GM12864 (cell line): ENCODE results near the gene SARS1.
A peak's percentile ranks its signal among the peaks of the same experiment; 100 is the strongest.

Source experiments
- DNase-seq: peaks from one replicate; pipeline ENCODE4 v3.0.0-alpha.2; 2011; ENCODE audit warnings: low read depth
- H3K4me3 ChIP-seq: 2 replicates; pipeline ENCODE4 v1.5.1; 2011; ENCODE audit warnings: mild to moderate bottlenecking, low read depth, low read length, control low read depth
- TF ChIP-seq, protein P1 (sequence below): IDR thresholded peaks from 2 replicates; pipeline ENCODE4 v1.5.1; 2011; ENCODE audit warnings: low read depth, mild to moderate bottlenecking, moderate library complexity, low read length, control low read depth, inconsistent platforms; ENCODE audit errors: missing control alignments

SARS1 gene

DNA sequence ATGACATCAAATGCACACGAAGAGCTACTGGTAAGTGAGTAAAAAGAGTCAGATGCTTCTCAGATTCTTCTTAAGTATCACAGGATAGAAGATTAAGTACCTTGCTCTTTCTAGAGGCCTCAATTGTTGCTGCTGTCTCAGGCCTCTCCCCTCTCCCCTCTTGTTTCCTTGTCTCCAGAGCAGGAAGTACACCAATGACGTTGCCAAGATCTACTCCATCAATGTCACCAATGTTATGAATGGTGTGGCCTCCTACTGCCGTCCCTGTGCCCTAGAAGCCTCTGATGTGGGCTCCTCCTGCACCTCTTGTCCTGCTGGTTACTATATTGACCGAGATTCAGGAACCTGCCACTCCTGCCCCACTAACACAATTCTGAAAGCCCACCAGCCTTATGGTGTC lies 21.3 kb upstream of the SARS1 start:
- TF ChIP-seq, protein P1, sequence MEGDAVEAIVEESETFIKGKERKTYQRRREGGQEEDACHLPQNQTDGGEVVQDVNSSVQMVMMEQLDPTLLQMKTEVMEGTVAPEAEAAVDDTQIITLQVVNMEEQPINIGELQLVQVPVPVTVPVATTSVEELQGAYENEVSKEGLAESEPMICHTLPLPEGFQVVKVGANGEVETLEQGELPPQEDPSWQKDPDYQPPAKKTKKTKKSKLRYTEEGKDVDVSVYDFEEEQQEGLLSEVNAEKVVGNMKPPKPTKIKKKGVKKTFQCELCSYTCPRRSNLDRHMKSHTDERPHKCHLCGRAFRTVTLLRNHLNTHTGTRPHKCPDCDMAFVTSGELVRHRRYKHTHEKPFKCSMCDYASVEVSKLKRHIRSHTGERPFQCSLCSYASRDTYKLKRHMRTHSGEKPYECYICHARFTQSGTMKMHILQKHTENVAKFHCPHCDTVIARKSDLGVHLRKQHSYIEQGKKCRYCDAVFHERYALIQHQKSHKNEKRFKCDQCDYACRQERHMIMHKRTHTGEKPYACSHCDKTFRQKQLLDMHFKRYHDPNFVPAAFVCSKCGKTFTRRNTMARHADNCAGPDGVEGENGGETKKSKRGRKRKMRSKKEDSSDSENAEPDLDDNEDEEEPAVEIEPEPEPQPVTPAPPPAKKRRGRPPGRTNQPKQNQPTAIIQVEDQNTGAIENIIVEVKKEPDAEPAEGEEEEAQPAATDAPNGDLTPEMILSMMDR: no peak
- DNase-seq: no peak
- H3K4me3 ChIP-seq: no peak overlapping the region

DNA sequence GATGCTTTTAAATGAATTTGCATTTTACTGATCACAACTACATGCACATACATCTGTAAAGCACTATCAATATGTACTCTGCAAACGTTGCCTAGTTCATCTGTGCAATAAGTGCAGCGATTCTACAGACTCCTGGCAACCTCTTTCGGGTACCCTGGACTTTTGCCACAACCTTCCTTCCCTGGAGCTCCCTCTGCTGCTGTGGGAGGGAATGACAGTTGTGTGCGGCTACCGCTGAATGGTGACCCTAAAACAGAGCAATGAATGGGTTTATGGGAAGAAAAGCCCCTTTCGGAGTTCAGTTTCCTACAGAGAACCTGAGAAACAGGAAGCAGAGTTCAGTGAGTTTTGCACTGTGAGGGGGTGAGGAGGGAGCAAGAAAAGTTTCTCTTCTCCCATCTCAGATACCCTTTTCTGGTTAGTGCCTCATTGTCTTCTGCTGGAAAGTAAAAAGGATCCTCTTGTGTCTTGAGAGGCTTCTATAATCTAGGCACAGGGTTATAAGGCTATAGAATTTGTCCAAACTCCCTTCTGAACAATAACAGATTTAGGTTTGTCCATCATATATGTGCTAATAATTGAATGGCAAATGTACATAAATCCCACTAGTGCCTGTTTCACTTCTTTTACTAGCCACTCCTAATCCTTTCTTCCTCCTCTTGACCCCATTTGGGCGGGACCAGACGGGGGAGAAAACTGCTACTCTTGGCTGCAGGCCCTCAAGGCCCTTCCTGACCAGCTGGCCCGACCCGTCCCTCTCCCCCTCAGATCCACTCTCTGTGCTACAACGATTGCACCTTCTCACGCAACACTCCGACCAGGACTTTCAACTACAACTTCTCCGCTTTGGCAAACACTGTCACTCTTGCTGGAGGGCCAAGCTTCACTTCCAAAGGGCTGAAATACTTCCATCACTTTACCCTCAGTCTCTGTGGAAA lies 19.8 kb upstream of the SARS1 start:
- TF ChIP-seq, protein P1: peak; percentile 85
- no peak overlapping the region for H3K4me3 ChIP-seq
- peak; percentile 24 for DNase-seq

DNA sequence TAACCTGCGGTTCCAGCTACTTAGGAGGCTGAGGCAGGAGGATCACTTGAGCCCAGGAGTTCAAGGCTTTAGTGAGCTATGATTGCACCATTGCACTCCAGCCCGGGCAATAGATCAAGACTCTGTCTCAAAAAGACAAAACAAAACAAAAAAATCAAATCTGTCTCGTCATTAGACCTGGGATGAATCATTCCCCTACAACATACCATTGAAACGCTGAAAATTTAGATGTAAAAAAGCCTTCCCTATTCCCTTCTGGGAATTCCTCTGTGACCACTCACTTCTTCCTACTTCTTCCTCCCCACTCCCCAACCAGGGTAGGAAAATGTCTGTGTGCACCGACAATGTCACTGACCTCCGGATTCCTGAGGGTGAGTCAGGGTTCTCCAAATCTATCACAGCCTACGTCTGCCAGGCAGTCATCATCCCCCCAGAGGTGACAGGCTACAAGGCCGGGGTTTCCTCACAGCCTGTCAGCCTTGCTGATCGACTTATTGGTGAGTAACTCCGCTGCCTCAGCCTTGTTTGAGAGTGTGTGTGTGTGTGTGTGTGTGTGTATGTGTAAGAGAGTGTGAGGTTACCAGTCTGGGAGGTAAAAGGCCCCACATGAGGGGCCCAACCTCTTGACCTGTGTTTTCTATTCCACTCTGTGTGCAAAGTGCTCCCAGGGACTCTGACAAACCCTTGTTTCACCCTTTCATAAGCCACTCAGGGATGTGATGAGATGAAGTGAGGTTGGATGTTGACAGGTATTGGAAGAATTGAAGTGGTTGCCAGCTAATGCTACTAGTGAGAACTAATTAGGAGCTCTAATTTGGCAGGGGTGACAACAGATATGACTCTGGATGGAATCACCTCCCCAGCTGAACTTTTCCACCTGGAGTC lies 16.3 kb upstream of the SARS1 start:
- no peak for DNase-seq
- H3K4me3 ChIP-seq: no peak overlapping the region
- TF ChIP-seq, protein P1: no peak

DNA sequence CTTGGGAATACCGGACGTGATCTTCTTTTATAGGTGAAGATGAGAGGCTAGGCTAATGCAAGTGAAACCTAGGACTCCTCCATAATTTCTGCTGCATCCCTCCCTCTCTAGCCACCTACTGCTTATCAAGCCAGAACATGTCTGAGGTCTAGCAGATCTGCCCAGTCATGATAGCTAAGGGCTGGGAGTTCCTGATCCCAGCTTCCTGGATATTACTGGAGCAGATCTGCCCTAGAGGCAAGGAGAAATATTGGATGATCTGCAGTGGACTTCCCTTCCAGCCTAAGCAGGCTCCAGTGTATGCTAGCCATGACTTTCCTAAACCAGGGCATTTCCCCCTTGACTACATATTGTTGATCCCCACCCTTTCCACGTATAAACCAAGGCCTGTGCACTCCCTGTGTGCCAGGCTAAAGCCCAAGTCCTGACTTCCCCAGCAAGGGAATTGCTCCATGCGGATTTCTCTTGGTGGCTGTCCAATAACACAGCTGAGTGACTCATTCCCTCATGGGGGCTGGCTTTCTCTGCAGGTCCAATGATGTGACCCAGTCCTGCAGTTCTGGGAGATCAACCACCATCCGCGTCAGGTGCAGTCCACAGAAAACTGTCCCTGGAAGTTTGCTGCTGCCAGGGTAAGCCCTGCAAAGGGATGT lies 15.5 kb upstream of the SARS1 start:
- no peak overlapping the region for H3K4me3 ChIP-seq
- DNase-seq: no peak
- TF ChIP-seq, protein P1: no peak

DNA sequence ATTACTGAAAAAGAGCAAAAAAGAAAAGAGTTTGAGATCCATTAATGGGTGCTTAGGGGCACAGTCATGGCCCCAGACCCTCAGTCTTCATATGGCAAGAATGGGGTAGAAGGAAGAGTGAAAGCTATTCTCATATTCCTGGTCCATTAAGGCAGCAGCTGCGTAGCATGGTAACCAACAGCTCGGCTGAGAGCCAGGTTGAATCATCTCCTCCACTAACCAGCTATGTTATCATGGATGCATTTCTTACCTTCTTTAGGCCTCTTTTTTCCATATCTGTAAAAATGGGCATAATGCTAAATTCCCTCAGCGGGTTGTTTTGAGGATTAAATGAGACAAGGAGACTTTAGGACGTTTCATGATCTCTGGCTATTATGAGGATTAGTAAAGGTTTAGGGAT lies 15.0 kb upstream of the SARS1 start:
- no peak for DNase-seq
- TF ChIP-seq, protein P1: no peak
- no peak overlapping the region for H3K4me3 ChIP-seq

DNA sequence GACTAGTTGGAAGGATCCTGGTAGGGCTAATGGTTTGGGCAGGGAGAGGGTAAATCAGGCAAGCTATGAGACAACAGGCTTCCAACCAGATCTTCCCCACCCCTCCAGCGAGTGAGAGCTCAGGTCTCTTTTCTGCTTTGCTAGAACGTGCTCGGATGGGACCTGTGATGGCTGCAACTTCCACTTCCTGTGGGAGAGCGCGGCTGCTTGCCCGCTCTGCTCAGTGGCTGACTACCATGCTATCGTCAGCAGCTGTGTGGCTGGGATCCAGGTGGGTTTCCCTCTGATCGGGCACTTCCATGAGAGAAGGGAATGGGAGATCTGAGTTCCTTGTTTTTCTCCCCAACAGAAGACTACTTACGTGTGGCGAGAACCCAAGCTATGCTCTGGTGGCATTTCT lies 14.0 kb upstream of the SARS1 start:
- H3K4me3 ChIP-seq: no peak overlapping the region
- no peak for DNase-seq
- TF ChIP-seq, protein P1: no peak
